ENCODE data around the gene CRB2. TPM values are rescaled to one million over a fixed set of nuclear protein-coding genes. Genes with fewer than 3 reads are reported as not detected.

CRB2 gene
- total RNA-seq, 1 donor, result not detected

DNA sequence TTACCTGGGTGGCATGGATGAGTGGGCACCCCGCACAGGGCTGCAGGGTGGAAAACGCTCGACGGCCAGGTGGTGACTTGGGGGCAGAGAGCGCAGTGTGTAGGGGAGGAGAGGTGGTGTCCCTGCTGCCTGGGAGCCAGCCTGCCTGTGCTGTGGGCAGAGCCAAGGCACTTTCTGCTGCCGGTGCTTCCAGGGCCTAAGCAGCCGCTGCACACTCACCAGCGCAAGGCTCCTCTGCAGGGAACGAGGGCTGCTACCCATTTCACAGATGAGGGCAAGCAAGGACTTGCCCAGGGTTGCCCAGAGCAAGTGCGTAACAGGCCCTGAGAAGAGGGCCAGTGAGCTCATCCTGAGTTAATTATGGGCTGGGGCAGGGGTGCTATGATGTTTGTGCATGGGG is 62.5 kb downstream of the CRB2 start:
- Histone ChIP-seq H3K4me1 (ENCODE audit: insufficient read depth, low read length) (no peaks in the 10 kb centered on the region), H3K4me3 (ENCODE audit: low read length) (no peak overlapping the region), H3K9me3 (ENCODE audit: low read depth, low read length) (no peaks in the 10 kb centered on the region), H3K27me3 (ENCODE audit: insufficient read depth, low read length) (no peaks in the 10 kb centered on the region)

- Histone ChIP-seq H3K9me3 (ENCODE audit: low read depth, low read length) (no peaks in the 10 kb centered on the region), H3K27me3 (ENCODE audit: insufficient read depth, low read length) (no peaks in the 10 kb centered on the region), H3K4me1 (ENCODE audit: insufficient read depth, low read length) (no peaks in the 10 kb centered on the region), H3K4me3 (ENCODE audit: low read length) (no peak overlapping the region)
These were observed 63.1 kb downstream of the CRB2 start for GRCh38 chr9:123419091-123419490.

DNA sequence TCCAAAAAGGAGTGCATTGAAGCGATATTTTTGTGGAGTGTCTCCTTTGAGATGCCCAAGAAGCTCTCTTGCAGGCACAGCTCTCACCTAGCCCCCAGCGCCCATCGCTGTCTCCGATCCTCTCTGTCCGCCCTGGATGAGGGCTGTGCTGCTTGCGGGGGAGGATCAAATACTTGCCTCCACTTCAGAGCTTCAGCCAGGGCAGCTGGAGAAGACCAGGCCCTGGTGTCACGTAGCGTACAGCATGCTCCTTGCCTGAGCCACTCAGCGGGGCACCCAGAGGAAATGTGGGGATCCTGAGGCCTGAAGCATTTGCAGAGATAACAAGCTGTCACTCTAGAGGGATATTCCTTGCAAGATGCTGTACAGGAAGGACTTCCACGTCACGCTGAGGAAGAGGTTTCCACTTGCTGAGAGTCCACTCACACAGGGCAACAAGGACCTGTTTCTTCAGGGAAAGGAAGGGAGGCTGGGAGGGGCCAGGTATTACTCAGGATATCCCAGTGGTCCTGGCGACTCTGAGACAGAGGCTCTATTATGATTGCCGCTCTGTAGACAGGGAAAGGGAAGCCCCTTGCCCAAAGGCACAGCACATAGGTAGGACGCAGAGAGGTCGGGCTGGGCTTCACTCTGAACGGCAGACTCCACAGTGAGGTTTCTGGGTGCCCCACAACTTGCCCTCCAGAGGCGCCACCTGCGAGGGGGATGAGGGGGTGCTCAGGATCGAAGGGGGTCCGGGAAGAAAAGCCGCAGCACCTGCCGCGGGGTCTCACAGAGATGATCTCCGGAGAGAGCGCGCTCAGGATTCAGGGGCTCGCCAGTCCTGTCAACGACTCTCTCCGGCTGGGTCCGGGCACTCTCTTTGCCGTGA is 64.0 kb downstream of the CRB2 start:
- no peak overlapping the region for H3K4me3 ChIP-seq (ENCODE audit: low read length)
- H3K27me3 ChIP-seq (ENCODE audit: insufficient read depth, low read length), result no peaks in the 10 kb centered on the region
- H3K9me3 ChIP-seq (ENCODE audit: low read depth, low read length), result no peaks in the 10 kb centered on the region
- no peaks in the 10 kb centered on the region for H3K4me1 ChIP-seq (ENCODE audit: insufficient read depth, low read length)

DNA sequence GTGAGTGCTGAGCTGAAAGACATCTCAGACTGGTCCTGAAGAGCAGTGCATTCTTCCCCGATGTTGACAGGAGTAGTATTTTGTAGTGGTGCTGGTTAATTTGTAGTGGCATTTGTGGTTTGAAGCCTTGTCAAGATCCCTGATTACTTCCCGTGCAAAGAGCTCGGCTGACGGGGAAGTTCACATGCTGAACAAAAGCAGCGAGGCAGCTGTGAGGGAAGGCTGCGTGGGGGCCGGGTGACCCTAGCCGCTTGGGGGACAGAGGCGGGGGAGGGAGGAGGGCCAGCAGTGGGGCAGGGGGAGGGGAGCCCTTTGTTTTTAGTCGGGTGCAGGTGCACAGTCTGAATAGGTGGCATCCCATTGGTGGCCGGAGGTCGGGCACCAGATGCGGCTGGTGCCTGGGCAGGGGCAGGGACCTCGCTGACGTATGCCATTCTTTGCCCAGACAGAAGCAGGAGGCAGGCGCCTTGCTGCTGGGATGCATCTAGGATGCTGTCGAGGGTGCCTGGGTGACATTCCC is 64.7 kb downstream of the CRB2 start:
- Histone ChIP-seq H3K4me3 (ENCODE audit: low read length) (no peak overlapping the region), H3K9me3 (ENCODE audit: low read depth, low read length) (no peaks in the 10 kb centered on the region), H3K27me3 (ENCODE audit: insufficient read depth, low read length) (no peaks in the 10 kb centered on the region), H3K4me1 (ENCODE audit: insufficient read depth, low read length) (no peaks in the 10 kb centered on the region)

GRCh38 chr9:123421186-123421585 is 65.2 kb downstream of the CRB2 start:
- Histone ChIP-seq H3K9me3 (ENCODE audit: low read depth, low read length) (no peaks in the 10 kb centered on the region), H3K27me3 (ENCODE audit: insufficient read depth, low read length) (no peaks in the 10 kb centered on the region), H3K4me3 (ENCODE audit: low read length) (no peak overlapping the region), H3K4me1 (ENCODE audit: insufficient read depth, low read length) (no peaks in the 10 kb centered on the region)

- H3K4me3 ChIP-seq (ENCODE audit: low read length), result no peak overlapping the region
- no peaks in the 10 kb centered on the region for H3K9me3 ChIP-seq (ENCODE audit: low read depth, low read length)
- no peaks in the 10 kb centered on the region for H3K27me3 ChIP-seq (ENCODE audit: insufficient read depth, low read length)
- H3K4me1 ChIP-seq (ENCODE audit: insufficient read depth, low read length), result no peaks in the 10 kb centered on the region
These were observed 65.9 kb downstream of the CRB2 start for GRCh38 chr9:123421801-123422455.

DNA sequence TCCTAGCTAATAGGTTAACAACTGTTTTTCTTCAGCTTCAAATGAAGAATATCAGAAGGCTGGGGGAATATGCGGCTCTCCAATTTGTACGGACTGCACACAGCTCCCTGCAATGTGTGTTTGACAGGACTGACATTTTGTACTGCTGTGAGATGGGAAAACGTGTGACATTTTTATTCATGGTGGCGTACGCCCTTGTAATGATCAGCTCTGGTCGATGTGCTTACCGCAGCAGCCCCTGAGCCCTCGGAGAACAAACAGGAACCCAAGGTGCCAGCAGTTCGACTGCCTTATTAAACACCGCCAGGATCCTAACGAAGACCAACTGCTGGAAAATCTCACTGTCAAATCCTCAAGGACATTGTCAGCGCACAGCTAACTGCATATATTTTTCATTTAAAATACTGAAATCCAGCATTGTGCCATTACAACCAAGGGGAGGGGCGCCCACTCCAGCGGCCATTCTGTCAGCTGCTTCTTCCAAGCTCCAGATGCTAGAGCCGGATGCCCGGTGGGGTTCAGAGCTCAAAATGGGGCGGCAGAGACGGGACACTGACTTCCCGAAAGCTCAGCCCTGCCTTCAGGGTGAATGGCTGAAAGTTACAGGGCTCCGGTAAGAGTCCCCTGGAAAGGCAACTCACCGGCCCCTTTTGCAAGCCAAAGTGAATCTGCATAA is 66.8 kb downstream of the CRB2 start:
- Histone ChIP-seq H3K9me3 (ENCODE audit: low read depth, low read length) (no peaks in the 10 kb centered on the region), H3K27me3 (ENCODE audit: insufficient read depth, low read length) (no peaks in the 10 kb centered on the region), H3K4me3 (ENCODE audit: low read length) (no peak overlapping the region), H3K4me1 (ENCODE audit: insufficient read depth, low read length) (no peaks in the 10 kb centered on the region)

- no peaks in the 10 kb centered on the region for H3K9me3 ChIP-seq (ENCODE audit: low read depth, low read length)
- H3K4me3 ChIP-seq (ENCODE audit: low read length), result no peak overlapping the region
- no peaks in the 10 kb centered on the region for H3K27me3 ChIP-seq (ENCODE audit: insufficient read depth, low read length)
- H3K4me1 ChIP-seq (ENCODE audit: insufficient read depth, low read length), result no peaks in the 10 kb centered on the region
These were observed 67.3 kb downstream of the CRB2 start for GRCh38 chr9:123423311-123423640.

GRCh38 chr9:123424131-123424530 is 68.1 kb downstream of the CRB2 start:
- Histone ChIP-seq H3K9me3 (ENCODE audit: low read depth, low read length) (no peaks in the 10 kb centered on the region), H3K4me3 (ENCODE audit: low read length) (no peak overlapping the region), H3K27me3 (ENCODE audit: insufficient read depth, low read length) (no peaks in the 10 kb centered on the region), H3K4me1 (ENCODE audit: insufficient read depth, low read length) (no peaks in the 10 kb centered on the region)

GRCh38 chr9:123424552-123425225 is 68.7 kb downstream of the CRB2 start:
- H3K9me3 ChIP-seq (ENCODE audit: low read depth, low read length), result no peaks in the 10 kb centered on the region
- no peaks in the 10 kb centered on the region for H3K4me1 ChIP-seq (ENCODE audit: insufficient read depth, low read length)

GRCh38 chr9:123425261-123425821 is 69.3 kb downstream of the CRB2 start:
- Histone ChIP-seq H3K9me3 (ENCODE audit: low read depth, low read length) (no peaks in the 10 kb centered on the region), H3K4me3 (ENCODE audit: low read length) (no peak overlapping the region), H3K4me1 (ENCODE audit: insufficient read depth, low read length) (no peaks in the 10 kb centered on the region), H3K27me3 (ENCODE audit: insufficient read depth, low read length) (no peaks in the 10 kb centered on the region)

More at GRCh38 chr9:123424552-123425225, 68.7 kb downstream of the CRB2 start:
- H3K27me3 ChIP-seq (ENCODE audit: insufficient read depth, low read length), result no peaks in the 10 kb centered on the region
- H3K4me3 ChIP-seq (ENCODE audit: low read length), result no peak overlapping the region

GRCh38 chr9:123425836-123426365 is 69.9 kb downstream of the CRB2 start:
- no peaks in the 10 kb centered on the region for H3K4me1 ChIP-seq (ENCODE audit: insufficient read depth, low read length)
- H3K4me3 ChIP-seq (ENCODE audit: low read length), result no peak overlapping the region
- H3K27me3 ChIP-seq (ENCODE audit: insufficient read depth, low read length), result no peaks in the 10 kb centered on the region
- H3K9me3 ChIP-seq (ENCODE audit: low read depth, low read length), result no peaks in the 10 kb centered on the region

- no peaks in the 10 kb centered on the region for H3K9me3 ChIP-seq (ENCODE audit: low read depth, low read length)
- H3K4me3 ChIP-seq (ENCODE audit: low read length), result no peak overlapping the region
- H3K27me3 ChIP-seq (ENCODE audit: insufficient read depth, low read length), result no peaks in the 10 kb centered on the region
- H3K4me1 ChIP-seq (ENCODE audit: insufficient read depth, low read length), result no peaks in the 10 kb centered on the region
These were observed 70.4 kb downstream of the CRB2 start for GRCh38 chr9:123426406-123426805.
